ENCODE results near the gene GJD4.

Gene GJD4

DNA sequence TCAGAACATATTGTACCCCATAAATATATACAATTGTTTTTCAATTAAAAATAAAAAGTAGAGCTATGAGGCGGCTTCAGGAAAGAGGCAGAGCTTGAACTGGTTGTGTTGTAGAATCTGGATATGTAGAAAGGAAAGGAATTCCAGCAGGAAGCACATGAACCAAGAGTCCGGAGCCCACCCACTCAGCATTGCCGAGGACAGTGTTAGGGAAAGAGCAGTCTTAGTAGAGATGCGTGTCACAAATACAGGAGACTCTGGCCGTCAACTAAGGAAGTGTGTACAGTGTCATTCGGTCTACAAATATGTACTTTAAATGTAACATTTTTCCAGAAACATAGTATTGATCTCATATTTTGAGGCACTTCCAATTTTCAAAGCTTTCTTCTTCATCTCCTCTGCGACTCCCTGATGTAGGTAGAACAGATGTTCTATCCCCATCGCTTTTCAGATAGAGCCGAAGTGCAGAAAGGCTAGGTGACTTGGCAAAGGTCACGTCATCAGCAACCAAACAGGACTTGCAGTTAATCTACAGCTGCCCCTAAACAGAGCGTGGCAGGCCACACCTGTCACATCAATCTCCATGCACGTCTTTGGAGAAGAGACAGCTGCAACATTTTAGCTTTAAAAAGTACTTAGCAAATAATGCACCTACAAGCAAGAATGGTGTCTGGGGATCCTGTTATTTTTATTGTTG is 25.3 kb upstream of the GJD4 start:
- DNase-seq (ENCODE audit: low read depth), result no peak
- Histone ChIP-seq H3K9me3 (ENCODE audit: control insufficient read depth, low read length) (no peaks in the 10 kb centered on the region), H3K4me1 (ENCODE audit: control insufficient read depth, insufficient read depth, low read length) (peaks cover 9% of the 10 kb centered on the region), H3K27me3 (replicated peaks; ENCODE audit: control insufficient read depth, insufficient read depth, low read length) (peaks cover 3% of the 10 kb centered on the region), H3K4me3 (ENCODE audit: low read length) (no peak overlapping the region), H3K9ac (ENCODE audit: low read length) (no peak overlapping the region), H3K36me3 (ENCODE audit: control insufficient read depth, insufficient read depth, low read length, severe bottlenecking) (peaks cover 7% of the 10 kb centered on the region)

DNA sequence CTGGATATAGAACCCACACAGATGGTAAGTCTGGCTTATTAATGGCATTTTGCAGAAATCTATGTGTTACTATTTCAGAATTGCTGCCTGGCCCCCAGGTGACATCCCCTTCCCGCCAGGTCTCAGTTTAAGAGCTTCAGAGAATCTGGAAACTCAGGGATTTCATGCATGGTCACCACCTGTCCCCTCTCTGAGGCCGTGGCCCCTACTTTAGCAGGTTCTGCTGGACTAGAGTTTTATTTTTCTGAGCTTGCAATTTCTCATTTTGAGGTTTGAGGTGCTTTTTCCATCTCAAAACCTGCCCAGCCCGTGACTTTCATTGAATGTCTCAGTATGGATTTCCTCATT is 24.7 kb upstream of the GJD4 start:
- Histone ChIP-seq H3K9me3 (ENCODE audit: control insufficient read depth, low read length) (no peaks in the 10 kb centered on the region), H3K4me1 (ENCODE audit: control insufficient read depth, insufficient read depth, low read length) (peaks cover 9% of the 10 kb centered on the region), H3K9ac (ENCODE audit: low read length) (no peak overlapping the region), H3K27me3 (replicated peaks; ENCODE audit: control insufficient read depth, insufficient read depth, low read length) (peaks cover 5% of the 10 kb centered on the region), H3K4me3 (ENCODE audit: low read length) (no peak overlapping the region), H3K36me3 (ENCODE audit: control insufficient read depth, insufficient read depth, low read length, severe bottlenecking) (peaks cover 3% of the 10 kb centered on the region)
- no peak for DNase-seq (ENCODE audit: low read depth)

- no peaks in the 10 kb centered on the region for H3K36me3 ChIP-seq (ENCODE audit: control insufficient read depth, insufficient read depth, low read length, severe bottlenecking)
- peaks cover 9% of the 10 kb centered on the region for H3K4me1 ChIP-seq (ENCODE audit: control insufficient read depth, insufficient read depth, low read length)
- DNase-seq (ENCODE audit: low read depth), result no peak
- H3K9ac ChIP-seq (ENCODE audit: low read length), result no peak overlapping the region
- peaks cover 17% of the 10 kb centered on the region for H3K27me3 ChIP-seq (replicated peaks; ENCODE audit: control insufficient read depth, insufficient read depth, low read length)
- no peaks in the 10 kb centered on the region for H3K9me3 ChIP-seq (ENCODE audit: control insufficient read depth, low read length)
- no peak overlapping the region for H3K4me3 ChIP-seq (ENCODE audit: low read length)
Measured at GRCh38 chr10:35581655-35582054, 23.5 kb upstream of the GJD4 start.

DNA sequence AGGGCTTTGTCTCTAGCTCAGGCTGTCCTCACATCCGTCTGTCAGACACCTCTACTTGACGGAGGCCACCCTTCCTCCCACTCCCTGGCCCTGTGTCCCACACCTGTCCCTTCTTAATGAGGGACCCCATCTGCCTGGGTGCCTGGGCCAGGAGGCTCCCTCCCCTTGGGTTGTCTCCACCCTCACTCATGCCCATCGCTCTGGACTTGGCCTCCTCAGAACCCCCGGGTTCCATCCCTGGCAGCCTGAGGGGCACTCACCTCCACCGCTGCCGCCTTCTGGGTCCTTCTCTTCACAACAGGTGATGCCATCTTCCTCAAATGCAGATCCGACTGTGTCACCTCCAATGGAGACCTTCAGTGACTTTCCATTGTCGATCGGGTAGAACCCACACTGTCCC is 20.2 kb upstream of the GJD4 start:
- no peak for DNase-seq (ENCODE audit: low read depth)
- H3K4me3 ChIP-seq (ENCODE audit: low read length), result no peak overlapping the region
- no peaks in the 10 kb centered on the region for H3K4me1 ChIP-seq (ENCODE audit: control insufficient read depth, insufficient read depth, low read length)
- no peaks in the 10 kb centered on the region for H3K36me3 ChIP-seq (ENCODE audit: control insufficient read depth, insufficient read depth, low read length, severe bottlenecking)
- no peaks in the 10 kb centered on the region for H3K9me3 ChIP-seq (ENCODE audit: control insufficient read depth, low read length)
- no peak overlapping the region for H3K9ac ChIP-seq (ENCODE audit: low read length)
- H3K27me3 ChIP-seq (replicated peaks; ENCODE audit: control insufficient read depth, insufficient read depth, low read length), result peaks cover 36% of the 10 kb centered on the region

DNA sequence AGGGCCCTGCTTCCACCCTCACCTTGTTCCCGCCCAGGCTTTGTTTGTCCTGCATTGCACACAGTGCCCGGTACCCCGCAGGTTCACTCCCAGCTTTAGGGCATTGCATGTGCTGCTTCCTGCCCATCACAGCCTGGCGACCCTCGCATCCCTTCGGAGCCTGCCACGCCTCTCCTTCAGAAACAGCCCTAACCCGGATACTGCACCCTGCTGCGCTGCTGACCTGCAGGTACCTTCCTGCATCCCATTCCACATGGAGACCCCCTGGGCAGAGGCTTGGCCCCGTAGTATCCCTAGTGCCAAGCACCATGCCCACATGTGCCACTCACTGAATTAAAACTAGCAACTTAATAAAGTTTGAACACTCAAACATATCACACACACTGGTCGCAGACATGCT is 19.8 kb upstream of the GJD4 start:
- no peak overlapping the region for H3K4me3 ChIP-seq (ENCODE audit: low read length)
- H3K9ac ChIP-seq (ENCODE audit: low read length), result no peak overlapping the region
- no peaks in the 10 kb centered on the region for H3K4me1 ChIP-seq (ENCODE audit: control insufficient read depth, insufficient read depth, low read length)
- no peaks in the 10 kb centered on the region for H3K9me3 ChIP-seq (ENCODE audit: control insufficient read depth, low read length)
- H3K36me3 ChIP-seq (ENCODE audit: control insufficient read depth, insufficient read depth, low read length, severe bottlenecking), result no peaks in the 10 kb centered on the region
- H3K27me3 ChIP-seq (replicated peaks; ENCODE audit: control insufficient read depth, insufficient read depth, low read length), result peaks cover 36% of the 10 kb centered on the region
- DNase-seq (ENCODE audit: low read depth), result no peak

- Histone ChIP-seq H3K4me1 (ENCODE audit: control insufficient read depth, insufficient read depth, low read length) (no peaks in the 10 kb centered on the region), H3K27me3 (replicated peaks; ENCODE audit: control insufficient read depth, insufficient read depth, low read length) (peaks cover 32% of the 10 kb centered on the region), H3K9me3 (ENCODE audit: control insufficient read depth, low read length) (no peaks in the 10 kb centered on the region), H3K36me3 (ENCODE audit: control insufficient read depth, insufficient read depth, low read length, severe bottlenecking) (no peaks in the 10 kb centered on the region), H3K9ac (ENCODE audit: low read length) (no peak overlapping the region), H3K4me3 (ENCODE audit: low read length) (no peak overlapping the region)
- no peak for DNase-seq (ENCODE audit: low read depth)
Measured at GRCh38 chr10:35585903-35586535, 19.1 kb upstream of the GJD4 start.

GRCh38 chr10:35588836-35589235 is 16.3 kb upstream of the GJD4 start:
- peaks cover 10% of the 10 kb centered on the region for H3K9me3 ChIP-seq (ENCODE audit: control insufficient read depth, low read length)
- peaks cover 44% of the 10 kb centered on the region for H3K27me3 ChIP-seq (replicated peaks; ENCODE audit: control insufficient read depth, insufficient read depth, low read length)
- H3K4me1 ChIP-seq (ENCODE audit: control insufficient read depth, insufficient read depth, low read length), result no peaks in the 10 kb centered on the region
- no peak overlapping the region for H3K9ac ChIP-seq (ENCODE audit: low read length)
- H3K4me3 ChIP-seq (ENCODE audit: low read length), result no peak overlapping the region
- DNase-seq (ENCODE audit: low read depth), result no peak
- no peaks in the 10 kb centered on the region for H3K36me3 ChIP-seq (ENCODE audit: control insufficient read depth, insufficient read depth, low read length, severe bottlenecking)

- Histone ChIP-seq H3K36me3 (ENCODE audit: control insufficient read depth, insufficient read depth, low read length, severe bottlenecking) (no peaks in the 10 kb centered on the region), H3K4me3 (ENCODE audit: low read length) (no peak overlapping the region), H3K4me1 (ENCODE audit: control insufficient read depth, insufficient read depth, low read length) (no peaks in the 10 kb centered on the region), H3K9me3 (ENCODE audit: control insufficient read depth, low read length) (peaks cover 10% of the 10 kb centered on the region), H3K27me3 (replicated peaks; ENCODE audit: control insufficient read depth, insufficient read depth, low read length) (peaks cover 29% of the 10 kb centered on the region), H3K9ac (ENCODE audit: low read length) (no peak overlapping the region)
- DNase-seq (ENCODE audit: low read depth), result no peak
Measured at GRCh38 chr10:35592441-35592840, 12.7 kb upstream of the GJD4 start.

- Histone ChIP-seq H3K4me3 (ENCODE audit: low read length) (no peak overlapping the region), H3K36me3 (ENCODE audit: control insufficient read depth, insufficient read depth, low read length, severe bottlenecking) (no peaks in the 10 kb centered on the region), H3K9ac (ENCODE audit: low read length) (no peak overlapping the region), H3K4me1 (ENCODE audit: control insufficient read depth, insufficient read depth, low read length) (no peaks in the 10 kb centered on the region), H3K27me3 (replicated peaks; ENCODE audit: control insufficient read depth, insufficient read depth, low read length) (peaks cover 27% of the 10 kb centered on the region), H3K9me3 (ENCODE audit: control insufficient read depth, low read length) (peaks cover 10% of the 10 kb centered on the region)
- DNase-seq (ENCODE audit: low read depth), result no peak
Measured at GRCh38 chr10:35594115-35595079, 10.7 kb upstream of the GJD4 start.

DNA sequence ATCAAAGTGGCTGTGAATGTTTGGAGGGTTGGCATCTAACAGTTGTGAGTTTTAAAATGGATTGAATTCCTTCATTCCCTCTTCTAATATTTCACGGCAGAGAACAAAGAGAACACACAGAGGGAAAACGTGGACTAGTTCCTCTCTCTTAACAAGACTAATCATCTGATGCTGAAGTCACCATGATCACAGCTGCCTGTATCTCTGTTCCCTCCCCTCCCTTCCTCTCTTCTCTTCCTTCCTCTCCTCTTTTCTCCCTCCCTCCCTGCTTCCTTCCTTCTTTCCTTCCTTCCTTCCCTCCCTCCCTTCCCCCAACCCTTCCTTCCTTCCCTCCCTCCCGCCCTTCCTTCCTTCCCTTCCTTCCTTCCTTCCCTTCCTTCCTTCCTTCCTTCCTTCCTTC is 10.0 kb upstream of the GJD4 start:
- Histone ChIP-seq H3K9ac (ENCODE audit: low read length) (no peak overlapping the region), H3K27me3 (replicated peaks; ENCODE audit: control insufficient read depth, insufficient read depth, low read length) (peaks cover 30% of the 10 kb centered on the region), H3K4me1 (ENCODE audit: control insufficient read depth, insufficient read depth, low read length) (no peaks in the 10 kb centered on the region), H3K4me3 (ENCODE audit: low read length) (no peak overlapping the region), H3K9me3 (ENCODE audit: control insufficient read depth, low read length) (peaks cover 10% of the 10 kb centered on the region), H3K36me3 (ENCODE audit: control insufficient read depth, insufficient read depth, low read length, severe bottlenecking) (no peaks in the 10 kb centered on the region)
- no peak for DNase-seq (ENCODE audit: low read depth)

GRCh38 chr10:35598379-35598778 is 6.8 kb upstream of the GJD4 start:
- H3K9me3 ChIP-seq (ENCODE audit: control insufficient read depth, low read length), result peaks cover 11% of the 10 kb centered on the region
- H3K36me3 ChIP-seq (ENCODE audit: control insufficient read depth, insufficient read depth, low read length, severe bottlenecking), result no peaks in the 10 kb centered on the region
- H3K4me3 ChIP-seq (ENCODE audit: low read length), result no peak overlapping the region
- peak; percentile 7 for DNase-seq (ENCODE audit: low read depth)
- H3K4me1 ChIP-seq (ENCODE audit: control insufficient read depth, insufficient read depth, low read length), result no peaks in the 10 kb centered on the region
- H3K9ac ChIP-seq (ENCODE audit: low read length), result no peak overlapping the region
- peaks cover 29% of the 10 kb centered on the region for H3K27me3 ChIP-seq (replicated peaks; ENCODE audit: control insufficient read depth, insufficient read depth, low read length)

All from adipocyte (in vitro differentiated cells).